ENCODE data around the gene MED29. TPM values are rescaled to one million over a fixed set of nuclear protein-coding genes. Genes with fewer than 3 reads are reported as not detected.

The MED29 gene
- total and polyA plus RNA-seq, 2 of the 13 experiments (the other 11 are each of a cell fraction or from before 2014, with no cell fraction given): 14.0 to 19.7 TPM

GRCh38 chr19:39347332-39348164 lies 43.6 kb upstream of the MED29 start (continued):
- TF ChIP-seq ZNF562 (CRISPR knock-in tag; IDR thresholded peaks at IDR 0.05; ENCODE audit: borderline replicate concordance) (no peak), ZNF530 (CRISPR knock-in tag; IDR thresholded peaks at IDR 0.05; ENCODE audit: low read depth) (no peak), MAF1 (CRISPR knock-in tag; IDR thresholded peaks at IDR 0.05; ENCODE audit: borderline replicate concordance) (no peak), ASH2L (IDR thresholded peaks at IDR 0.05; ENCODE audit: insufficient read length, low read depth, low read length) (no peak), SIN3B (IDR thresholded peaks at IDR 0.05; ENCODE audit: low read length) (no peak)

GRCh38 chr19:39349326-39349725 lies 41.9 kb upstream of the MED29 start:
- peaks cover 25% of the 10 kb centered on the region for H3K79me2 ChIP-seq (ENCODE audit: insufficient read depth, low read length)
- ChIA-PET POLR2A (interaction anchor here (1.6 kb wide), 1 partner anchor 42 kb away, joined by 3 read pairs; the partner anchor contains the start of genes MED29 and PAF1), CTCF (ENCODE audit: low intra/inter-chr PET ratio, low total read pairs) (no interaction called here)
- H3K4me1 ChIP-seq (ENCODE audit: insufficient read depth, low read length): peaks cover 22% of the 10 kb centered on the region
- H3K36me3 ChIP-seq (replicated peaks in 1 of 2; ENCODE audit: control insufficient read depth in 1 of 2, insufficient read depth in 2 of 2, low read length in 2 of 2): peaks cover 6 to 53% of the 10 kb centered on the region in 2 experiments
- no peak overlapping the region for H2AFZ ChIP-seq (ENCODE audit: low read length)
- DNase-seq (ENCODE audit: low spot score) (no peak), ATAC-seq (no peak), FAIRE-seq (no peak)
- H3K4me2 ChIP-seq (ENCODE audit: low read depth, low read length): no peak overlapping the region
- TF ChIP-seq ZNF180 (CRISPR knock-in tag; IDR thresholded peaks at IDR 0.05; ENCODE audit: borderline replicate concordance, low read depth): no peak
- no peak for TF ChIP-seq FOXJ3 (CRISPR knock-in tag; IDR thresholded peaks at IDR 0.05; ENCODE audit: borderline replicate concordance)
- no peak for TF ChIP-seq ZNF451 (CRISPR knock-in tag; IDR thresholded peaks at IDR 0.05)
- TF ChIP-seq ZNF101 (CRISPR knock-in tag; IDR thresholded peaks at IDR 0.05; ENCODE audit: borderline replicate concordance, low read depth): no peak
- no peak for TF ChIP-seq TFDP2 (CRISPR knock-in tag; IDR thresholded peaks at IDR 0.05)
- 95% methylated on average over 4 of the region's 4 CpGs for WGBS (ENCODE audit: low lambda C conversion rate)
- H3K27ac ChIP-seq (ENCODE audit: extremely low read length, insufficient read depth, low read length): no peak overlapping the region
- intact Hi-C loops (cut with micrococcal nuclease; ENCODE audit: unreplicated experiment): no loop called here
- H4K20me1 ChIP-seq (ENCODE audit: insufficient read depth, low read length): no peaks in the 10 kb centered on the region; the same call in none of the 2 replicates
- in situ Hi-C loops (cut with HindIII; ENCODE audit: extremely low pct_ligation_motif_present, low pct_unique_long_range_greater_than_20kb): no loop called here
- no peak overlapping the region for H3K9ac ChIP-seq (ENCODE audit: insufficient read depth, low read depth, low read length)
- no peaks in the 10 kb centered on the region for H3K27me3 ChIP-seq (ENCODE audit: control insufficient read depth in 1 of 2, insufficient read depth in 2 of 2, low read length in 2 of 2)
- no peak overlapping the region for H3K4me3 ChIP-seq (replicated peaks in 1 of 3; ENCODE audit: insufficient read depth in 1 of 3, low read depth in 2 of 3, low read length in 3 of 3)
- H3K9me3 ChIP-seq (ENCODE audit: low read length): no peaks in the 10 kb centered on the region
- no TSS peak for BruUV-seq (replicated peaks)

All from HepG2 (cell line).